HEK293 (cell line): ENCODE results near the gene SMTN.
A peak's percentile ranks its signal among the peaks of the same experiment; 100 is the strongest.
"Not testable (repeated sequence)": the region's sequence is repeated elsewhere in the genome, so short reads cannot be mapped to it uniquely, and the experiment has no call there.

Experiments
- CTCF ChIP-seq: fragments of 450-650 bp; formaldehyde crosslinking; IDR thresholded peaks from 2 replicates; pipeline ENCODE4 v1.5.1; 2016; ENCODE audit warnings: missing biosample characterization, missing genetic modification characterization
- TRIM28 ChIP-seq: IDR thresholded peaks from 2 replicates; pipeline ENCODE4 v1.6.1; 2011; ENCODE audit warnings: low read length, control low read depth, borderline replicate concordance
- ZBTB17 ChIP-seq: fragments of 450-650 bp; formaldehyde crosslinking; IDR thresholded peaks from 2 replicates; pipeline ENCODE4 v1.5.1; 2016; ENCODE audit warnings: missing biosample characterization, missing genetic modification characterization
- ZBTB8A ChIP-seq: fragments of 450-650 bp; formaldehyde crosslinking; IDR thresholded peaks from 2 replicates; pipeline ENCODE4 v1.5.1; 2016; ENCODE audit warnings: missing biosample characterization, missing genetic modification characterization
- ZNF274 ChIP-seq, 2 experiments: fragments of 200-500 bp in 1 of 2; fragments of 450-650 bp in 1 of 2; sonication (Bioruptor generic) in 1 of 2; formaldehyde crosslinking in 1 of 2; IDR thresholded peaks; 2 replicates each; pipeline versions ENCODE4 v1.5.1 to v1.6.1; 2014 to 2016; ENCODE audit warnings: borderline replicate concordance in 1 of 2, inconsistent platforms in 1 of 2, low read length in 1 of 2, missing biosample characterization in 1 of 2, missing genetic modification characterization in 1 of 2
- ZNF501 ChIP-seq: fragments of 450-650 bp; formaldehyde crosslinking; IDR thresholded peaks from 2 replicates; pipeline ENCODE4 v1.5.1; 2016; ENCODE audit warnings: missing biosample characterization, missing genetic modification characterization
- ZNF510 ChIP-seq: fragments of 450-650 bp; formaldehyde crosslinking; IDR thresholded peaks from 2 replicates; pipeline ENCODE4 v1.5.1; 2018; ENCODE audit warnings: mild to moderate bottlenecking, missing genetic modification characterization, missing biosample characterization; ENCODE audit not compliant: insufficient replicate concordance
- ZNF548 ChIP-seq: fragments of 450-650 bp; formaldehyde crosslinking; IDR thresholded peaks from 2 replicates; pipeline ENCODE4 v1.5.1; 2016; ENCODE audit warnings: missing biosample characterization, missing genetic modification characterization
- ZNF792 ChIP-seq: fragments of 450-650 bp; formaldehyde crosslinking; IDR thresholded peaks from 2 replicates; pipeline ENCODE4 v1.5.1; 2016; ENCODE audit warnings: missing biosample characterization, missing genetic modification characterization
- TF ChIP-seq, protein P1 (sequence below): fragments of 450-650 bp; formaldehyde crosslinking; IDR thresholded peaks from 2 replicates; pipeline ENCODE4 v1.5.1; 2017; ENCODE audit warnings: missing biosample characterization, mild to moderate bottlenecking, missing genetic modification characterization, moderate library complexity

DNA sequence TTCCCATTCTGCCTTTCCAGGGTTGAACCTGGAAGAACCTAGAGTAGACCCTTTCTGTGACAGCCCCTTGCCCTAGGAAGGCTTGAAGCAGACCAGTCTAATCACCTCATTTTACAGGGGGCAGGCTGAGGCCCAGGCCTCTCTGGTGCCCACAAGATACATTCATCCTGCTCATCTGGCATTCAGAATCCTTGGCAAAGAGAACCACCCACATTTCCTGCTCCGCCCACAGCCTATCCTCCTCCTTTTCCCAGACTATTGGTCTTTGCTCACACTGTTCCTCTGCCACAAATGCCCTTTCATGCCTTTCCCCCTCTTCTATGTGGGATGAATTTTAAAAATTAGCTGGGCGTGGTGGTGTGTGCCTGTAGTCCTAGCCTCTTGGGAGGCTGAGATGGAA is 2.7 kb upstream of the SMTN start:
- TF ChIP-seq ZNF548 (tag by site-specific recombination); ZNF792 (tag by site-specific recombination); TRIM28; ZBTB8A (tag by site-specific recombination); CTCF; ZNF501 (tag by site-specific recombination); ZNF510 (tag by site-specific recombination); ZNF274 (IDR thresholded peaks at IDR 0.05; ENCODE audit: low read length); ZNF274 (tag by site-specific recombination; IDR thresholded peaks at IDR 0.05; ENCODE audit: borderline replicate concordance): not testable (repeated sequence)
- TF ChIP-seq, protein P1, sequence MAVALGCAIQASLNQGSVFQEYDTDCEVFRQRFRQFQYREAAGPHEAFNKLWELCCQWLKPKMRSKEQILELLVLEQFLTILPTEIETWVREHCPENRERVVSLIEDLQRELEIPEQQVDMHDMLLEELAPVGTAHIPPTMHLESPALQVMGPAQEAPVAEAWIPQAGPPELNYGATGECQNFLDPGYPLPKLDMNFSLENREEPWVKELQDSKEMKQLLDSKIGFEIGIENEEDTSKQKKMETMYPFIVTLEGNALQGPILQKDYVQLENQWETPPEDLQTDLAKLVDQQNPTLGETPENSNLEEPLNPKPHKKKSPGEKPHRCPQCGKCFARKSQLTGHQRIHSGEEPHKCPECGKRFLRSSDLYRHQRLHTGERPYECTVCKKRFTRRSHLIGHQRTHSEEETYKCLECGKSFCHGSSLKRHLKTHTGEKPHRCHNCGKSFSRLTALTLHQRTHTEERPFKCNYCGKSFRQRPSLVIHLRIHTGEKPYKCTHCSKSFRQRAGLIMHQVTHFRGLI (tag by site-specific recombination): not testable (repeated sequence)
- 0 out of 2 replicates have a peak, but pooled peaks have one; percentile 27 for TF ChIP-seq ZBTB17 (tag by site-specific recombination)
